HCT116 (cell line): ENCODE results near the gene ARGLU1. TPM values are rescaled to one million over a fixed set of nuclear protein-coding genes. Genes with fewer than 3 reads are reported as not detected.

ENCODE experiments used
- ATAC-seq: fragments of 200-7000 bp; cut with Tn5 transposase; 2 replicates; pipeline ENCODE4 v1.9.1; 2020; ENCODE audit warnings: mild to moderate bottlenecking, moderate library complexity
- BruUV-seq: library from RNA; stranded (reverse); fragments of 400-500 nt; replicated peaks from 2 replicates; lab custom pipeline; 2021; lab: Mats Ljungman, UMichigan
- CTCF ChIA-PET: fragments of 300-600 bp; sonication (Branson Sonifier 250); formaldehyde crosslinking; loops from one replicate; lab custom pipeline; 2021; ENCODE audit warnings: antibody characterized with exemption; lab: Charles Lee
- POLR2A ChIA-PET: fragments of 300-600, 350-600 bp; sonication (Branson Sonifier 250); formaldehyde crosslinking; loops from one replicate; lab custom pipeline; 2021; ENCODE audit warnings: antibody characterized with exemption; lab: Charles Lee
- RAD21 ChIA-PET, 2 experiments: fragments of 300-600 bp; sonication (Branson Sonifier 250); formaldehyde crosslinking; loops; one replicate each; lab custom pipeline; 2023; ENCODE audit warnings: low total read pairs in 2 of 2; ENCODE audit not compliant: uncharacterized antibody in 2 of 2, unreplicated experiment in 2 of 2, low non-redundant PET in 1 of 2; lab: Charles Lee
- DNase-seq: peaks from one replicate; pipeline ENCODE4 v3.0.0-alpha.2; 2010; ENCODE audit warnings: low read depth, low spot score
- H2AFZ ChIP-seq: fragments of 200-600 bp; shearing (Covaris generic), sonication (generic); 2 replicates; pipeline ENCODE4 v1.6.1; 2017; ENCODE audit warnings: low read depth, mixed run types, mixed read lengths, antibody characterized with exemption, low read length; ENCODE audit not compliant: poor library complexity, severe bottlenecking
- H3K27ac ChIP-seq: 2 replicates; pipeline ENCODE4 v1.5.1; 2012; ENCODE audit warnings: low read depth, low read length
- H3K27me3 ChIP-seq: fragments of 200-600 bp; sonication (generic); 2 replicates; pipeline ENCODE4 v1.6.1; 2016; ENCODE audit warnings: mixed run types, low read length, mixed read lengths; ENCODE audit not compliant: insufficient read depth
- H3K36me3 ChIP-seq, 2 experiments: fragments of 200-500 bp in 1 of 2; fragments of 200-600 bp in 1 of 2; sonication (Bioruptor generic) in 1 of 2; sonication (generic) in 1 of 2; 2 replicates each; pipeline versions ENCODE4 v1.5.1 to v1.6.1; 2014 to 2016; ENCODE audit warnings: low read length in 2 of 2, inconsistent platforms in 1 of 2, mixed read lengths in 1 of 2, mixed run types in 1 of 2; ENCODE audit not compliant: insufficient read depth in 2 of 2, control insufficient read depth in 1 of 2
- H3K4me1 ChIP-seq, 2 experiments: fragments of 200-600 bp in 1 of 2; sonication (generic) in 1 of 2; 2 replicates each; pipeline versions ENCODE4 v1.5.1 to v1.6.1; 2012 to 2017; ENCODE audit warnings: low read length in 2 of 2, inconsistent platforms in 1 of 2, mild to moderate bottlenecking in 1 of 2, mixed read lengths in 1 of 2, mixed run types in 1 of 2, moderate library complexity in 1 of 2; ENCODE audit not compliant: insufficient read depth in 2 of 2, control insufficient read depth in 1 of 2
- H3K4me2 ChIP-seq: fragments of 200-600 bp; sonication (generic); 2 replicates; pipeline ENCODE4 v1.6.1; 2017; ENCODE audit warnings: mixed run types, low read length, mixed read lengths
- H3K4me3 ChIP-seq, 2 experiments: fragments of 200-600 bp in 1 of 2; sonication (generic) in 1 of 2; replicated peaks in 1 of 2; 2 replicates each; pipeline ENCODE4 v1.5.1; 2011 to 2016; ENCODE audit warnings: low read length in 2 of 2, control low read depth in 1 of 2, low read depth in 1 of 2, mild to moderate bottlenecking in 1 of 2, mixed read lengths in 1 of 2, mixed run types in 1 of 2
- H3K79me2 ChIP-seq: fragments of 200-600 bp; sonication (generic); 2 replicates; pipeline ENCODE4 v1.6.1; 2017; ENCODE audit warnings: mild to moderate bottlenecking, mixed run types, low read length, moderate library complexity, mixed read lengths; ENCODE audit not compliant: insufficient read depth
- H3K9ac ChIP-seq: fragments of 200-600 bp; sonication (generic); 2 replicates; pipeline ENCODE4 v1.6.1; 2016; ENCODE audit warnings: low read length, mixed read lengths
- H3K9me2 ChIP-seq: fragments of 200-600 bp; sonication (generic), shearing (Covaris generic); 2 replicates; pipeline ENCODE4 v1.6.1; 2017; ENCODE audit warnings: mixed run types, mild to moderate bottlenecking, moderate library complexity; ENCODE audit not compliant: insufficient read depth
- H3K9me3 ChIP-seq, 2 experiments: fragments of 200-500 bp in 1 of 2; fragments of 200-600 bp in 1 of 2; sonication (Bioruptor generic) in 1 of 2; sonication (generic) in 1 of 2; 2 replicates each; pipeline ENCODE4 v1.6.1; 2014 to 2017; ENCODE audit warnings: low read length in 2 of 2, mixed read lengths in 2 of 2, inconsistent platforms in 1 of 2, low read depth in 1 of 2, mild to moderate bottlenecking in 1 of 2, mixed run types in 1 of 2, moderate library complexity in 1 of 2; ENCODE audit not compliant: control insufficient read depth in 1 of 2, insufficient read depth in 1 of 2
- H4K20me1 ChIP-seq: fragments of 200-600 bp; sonication (generic), shearing (Covaris generic); 2 replicates; pipeline ENCODE4 v1.6.1; 2017; ENCODE audit warnings: mixed run types, mild to moderate bottlenecking, moderate library complexity; ENCODE audit not compliant: insufficient read depth
- CEBPB ChIP-seq: IDR thresholded peaks from 2 replicates; pipeline ENCODE4 v1.6.1; 2012; ENCODE audit warnings: low read depth
- EGR1 ChIP-seq: IDR thresholded peaks from 2 replicates; pipeline ENCODE4 v1.6.1; 2012; ENCODE audit warnings: low read depth
- ELF1 ChIP-seq: IDR thresholded peaks from 2 replicates; pipeline ENCODE4 v1.6.1; 2012; ENCODE audit warnings: low read depth, borderline replicate concordance
- POLR2AphosphoS5 ChIP-seq: IDR thresholded peaks from 2 replicates; pipeline ENCODE4 v1.6.1; 2011; ENCODE audit warnings: mild to moderate bottlenecking, low read depth, low read length, moderate library complexity
- TCF7L2 ChIP-seq: IDR thresholded peaks from 2 replicates; pipeline ENCODE4 v1.7.0; 2011; ENCODE audit warnings: borderline replicate concordance, inconsistent platforms; ENCODE audit not compliant: insufficient read depth, insufficient read length; ENCODE audit errors: extremely low read depth
- intact Hi-C: fragments of 100-400 bp; cut with micrococcal nuclease; formaldehyde crosslinking; loops from 2 replicates; pipeline ENCODE4 v1.10.0; 2022
- total RNA-seq: library from RNA; stranded (reverse); gene quantifications from one replicate; pipeline ENCODE4 v1.2.1, GENCODE V29; 2021; ENCODE audit not compliant: unreplicated experiment
- TF ChIP-seq, protein P1 (sequence below): IDR thresholded peaks from 2 replicates; pipeline ENCODE4 v1.6.1; 2012

Gene ARGLU1
- total RNA-seq, 1 experiment from 2014 or later: 57.8 TPM

DNA sequence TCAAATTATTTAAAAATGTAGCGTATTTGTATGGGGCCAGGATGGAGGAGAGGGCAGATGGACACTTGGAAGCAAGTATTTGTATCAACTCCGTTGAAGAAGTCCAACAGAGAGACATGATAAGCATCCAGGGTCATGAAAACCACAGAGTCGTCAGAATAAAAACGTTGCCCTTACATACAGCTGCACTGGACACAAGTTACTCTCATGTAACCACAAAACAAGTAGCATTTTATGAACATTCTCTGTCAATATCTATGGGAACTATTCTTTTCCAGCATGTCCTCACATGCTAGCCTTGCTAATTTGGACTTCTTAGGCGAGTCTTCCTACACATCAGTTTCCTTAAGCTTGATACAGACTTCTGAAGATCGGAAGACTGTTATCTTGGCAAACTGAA lies 67.5 kb downstream of the ARGLU1 start:
- H3K79me2 ChIP-seq: peaks cover 70% of the 10 kb centered on the region
- TF ChIP-seq CEBPB: no peak
- no peak for TF ChIP-seq TCF7L2
- TF ChIP-seq ELF1: no peak
- H3K4me3 ChIP-seq: no peak overlapping the region
- H3K4me2 ChIP-seq: no peak overlapping the region
- H4K20me1 ChIP-seq: no peaks in the 10 kb centered on the region
- no peak overlapping the region for H3K27ac ChIP-seq
- no peak overlapping the region for H2AFZ ChIP-seq
- RAD21 ChIA-PET: no interaction called here
- no TSS peak for BruUV-seq
- DNase-seq (no peak), ATAC-seq (no peak)
- H3K9ac ChIP-seq: no peak overlapping the region
- H3K9me2 ChIP-seq: no peaks in the 10 kb centered on the region
- POLR2A ChIA-PET: no interaction called here
- H3K4me1 ChIP-seq: peaks cover 0 to 7% of the 10 kb centered on the region in 2 experiments; a peak in 1 of 4 replicates
- H3K27me3 ChIP-seq: no peaks in the 10 kb centered on the region
- CTCF ChIA-PET: no interaction called here
- intact Hi-C loops: no loop called here
- H3K9me3 ChIP-seq: no peaks in the 10 kb centered on the region
- H3K36me3 ChIP-seq: no peaks in the 10 kb centered on the region

DNA sequence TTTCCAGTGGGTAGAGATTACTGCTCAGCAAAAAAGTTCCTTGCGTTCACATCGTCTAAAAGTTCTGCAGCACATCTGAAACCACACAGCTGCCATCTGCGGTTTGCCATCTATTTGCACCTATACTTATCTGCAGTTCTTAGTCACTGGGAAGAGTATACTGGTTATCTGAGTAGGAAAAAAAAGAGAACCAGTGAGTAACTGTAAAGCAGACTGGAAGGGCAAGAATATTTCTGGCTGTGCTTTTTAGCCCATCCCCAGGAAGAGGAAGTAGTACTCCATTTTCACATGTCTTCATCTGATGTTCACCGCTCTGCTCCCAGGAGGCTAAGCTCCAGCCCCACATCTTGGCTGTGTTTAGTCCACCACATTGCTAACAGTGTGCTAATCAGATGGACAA lies 68.0 kb downstream of the ARGLU1 start:
- no peak overlapping the region for H3K4me2 ChIP-seq
- RAD21 ChIA-PET: no interaction called here
- no TSS peak for BruUV-seq
- H3K27ac ChIP-seq: no peak overlapping the region
- H3K27me3 ChIP-seq: no peaks in the 10 kb centered on the region
- POLR2A ChIA-PET: no interaction called here
- peaks cover 67% of the 10 kb centered on the region for H3K79me2 ChIP-seq
- TF ChIP-seq EGR1 (no peak), POLR2AphosphoS5 (no peak), CEBPB (no peak)
- TF ChIP-seq, protein P1, sequence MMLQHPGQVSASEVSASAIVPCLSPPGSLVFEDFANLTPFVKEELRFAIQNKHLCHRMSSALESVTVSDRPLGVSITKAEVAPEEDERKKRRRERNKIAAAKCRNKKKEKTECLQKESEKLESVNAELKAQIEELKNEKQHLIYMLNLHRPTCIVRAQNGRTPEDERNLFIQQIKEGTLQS: no peak
- DNase-seq: no peak
- H3K9ac ChIP-seq: no peak overlapping the region
- no peaks in the 10 kb centered on the region for H3K9me2 ChIP-seq
- H4K20me1 ChIP-seq: no peaks in the 10 kb centered on the region
- CTCF ChIA-PET: no interaction called here
- intact Hi-C loops: no loop called here
- ATAC-seq: no peak
- no peaks in the 10 kb centered on the region for H3K9me3 ChIP-seq
- H2AFZ ChIP-seq: no peak overlapping the region
- H3K4me1 ChIP-seq: peaks cover 0 to 7% of the 10 kb centered on the region in 2 experiments; a peak in 1 of 4 replicates
- no peak overlapping the region for H3K4me3 ChIP-seq
- H3K36me3 ChIP-seq: peaks cover 0 to 3% of the 10 kb centered on the region in 2 experiments; a peak in 2 of 4 replicates
